KMS-11 (cell line): Measurements from ENCODE around the gene IL18BP.

Experiments
- H2AFZ ChIP-seq: fragments of 200-600 bp; sonication (generic); 2 replicates; pipeline ENCODE4 v1.6.1; 2016; ENCODE audit warnings: antibody characterized with exemption, mixed run types, low read depth
- H3K27ac ChIP-seq: fragments of 200-600 bp; sonication (generic); 2 replicates; pipeline ENCODE4 v1.6.1; 2016; ENCODE audit warnings: mild to moderate bottlenecking, mixed run types
- H3K27me3 ChIP-seq: fragments of 200-600 bp; sonication (generic); 2 replicates; pipeline ENCODE4 v1.6.1; 2017; ENCODE audit warnings: mild to moderate bottlenecking, low read depth, mixed run types, moderate library complexity; ENCODE audit not compliant: insufficient read depth
- H3K36me3 ChIP-seq: fragments of 200-600 bp; sonication (generic); 2 replicates; pipeline ENCODE4 v1.6.1; 2017; ENCODE audit warnings: mild to moderate bottlenecking, mixed run types; ENCODE audit not compliant: insufficient read depth
- H3K4me1 ChIP-seq: fragments of 200-600 bp; sonication (generic); 2 replicates; pipeline ENCODE4 v1.6.1; 2016; ENCODE audit warnings: mild to moderate bottlenecking, low read depth, mixed run types; ENCODE audit not compliant: poor library complexity, severe bottlenecking
- H3K4me2 ChIP-seq: fragments of 200-600 bp; sonication (generic); 2 replicates; pipeline ENCODE4 v1.7.0; 2016; ENCODE audit warnings: mild to moderate bottlenecking, mixed run types
- H3K4me3 ChIP-seq: fragments of 200-600 bp; sonication (generic); IDR thresholded peaks from 2 replicates; pipeline ENCODE4 v1.6.1; 2017; ENCODE audit warnings: low read depth, low read length, mixed read lengths; ENCODE audit not compliant: insufficient read depth
- H3K79me2 ChIP-seq: fragments of 200-600 bp; sonication (generic); 2 replicates; pipeline ENCODE4 v1.6.1; 2016; ENCODE audit warnings: low read depth, mixed run types; ENCODE audit not compliant: insufficient read depth
- H3K9ac ChIP-seq: fragments of 200-600 bp; sonication (generic); 2 replicates; pipeline ENCODE4 v1.6.1; 2016; ENCODE audit warnings: mild to moderate bottlenecking, mixed run types
- H4K20me1 ChIP-seq: fragments of 200-600 bp; sonication (generic); 2 replicates; pipeline ENCODE4 v1.6.1; 2016; ENCODE audit warnings: mild to moderate bottlenecking, mixed run types; ENCODE audit not compliant: insufficient read depth
- CTCF ChIP-seq: fragments of 200-600 bp; sonication (generic); conservative IDR thresholded peaks from 2 replicates; pipeline ENCODE4 v1.6.1; 2017; ENCODE audit warnings: low read depth, mild to moderate bottlenecking, antibody characterized with exemption, low read length, moderate library complexity, mixed read lengths

Gene IL18BP

GRCh38 chr11:71995726-71996291, 2.9 kb upstream of the IL18BP start:
- no peak overlapping the region for H3K9ac ChIP-seq
- no peak overlapping the region for H2AFZ ChIP-seq
- no peak overlapping the region for H3K27ac ChIP-seq
- H3K4me1 ChIP-seq = no peaks in the 10 kb centered on the region
- H3K27me3 ChIP-seq = no peaks in the 10 kb centered on the region
- H3K79me2 ChIP-seq = no peaks in the 10 kb centered on the region
- no peaks in the 10 kb centered on the region for H4K20me1 ChIP-seq
- no peak for TF ChIP-seq CTCF
- no peak overlapping the region for H3K4me3 ChIP-seq
- no peak overlapping the region for H3K4me2 ChIP-seq
- no peaks in the 10 kb centered on the region for H3K36me3 ChIP-seq

- no peak overlapping the region for H2AFZ ChIP-seq
- no peaks in the 10 kb centered on the region for H3K4me1 ChIP-seq
- H4K20me1 ChIP-seq = no peaks in the 10 kb centered on the region
- no peak for TF ChIP-seq CTCF
- no peak overlapping the region for H3K27ac ChIP-seq
- no peaks in the 10 kb centered on the region for H3K79me2 ChIP-seq
- no peaks in the 10 kb centered on the region for H3K27me3 ChIP-seq
- H3K9ac ChIP-seq = no peak overlapping the region
- no peak overlapping the region for H3K4me3 ChIP-seq
- no peaks in the 10 kb centered on the region for H3K36me3 ChIP-seq
- no peak overlapping the region for H3K4me2 ChIP-seq
Measured at GRCh38 chr11:71996517-71996916, 2.2 kb upstream of the IL18BP start.

- Histone ChIP-seq H3K4me3 (no peak overlapping the region), H3K27me3 (no peaks in the 10 kb centered on the region), H3K4me1 (no peaks in the 10 kb centered on the region), H4K20me1 (no peaks in the 10 kb centered on the region), H3K4me2 (no peak overlapping the region), H3K36me3 (no peaks in the 10 kb centered on the region), H3K27ac (no peak overlapping the region), H2AFZ (no peak overlapping the region), H3K9ac (no peak overlapping the region), H3K79me2 (no peaks in the 10 kb centered on the region)
- no peak for TF ChIP-seq CTCF
Measured at GRCh38 chr11:71996946-71997345, 1.8 kb upstream of the IL18BP start.

- no peaks in the 10 kb centered on the region for H3K36me3 ChIP-seq
- TF ChIP-seq CTCF = no peak
- H3K27ac ChIP-seq = no peak overlapping the region
- H3K4me1 ChIP-seq = no peaks in the 10 kb centered on the region
- H3K79me2 ChIP-seq = no peaks in the 10 kb centered on the region
- no peak overlapping the region for H3K4me3 ChIP-seq
- no peak overlapping the region for H2AFZ ChIP-seq
- no peak overlapping the region for H3K4me2 ChIP-seq
- H4K20me1 ChIP-seq = no peaks in the 10 kb centered on the region
- H3K27me3 ChIP-seq = no peaks in the 10 kb centered on the region
- no peak overlapping the region for H3K9ac ChIP-seq
Measured at GRCh38 chr11:71997594-71997993, 1.1 kb upstream of the IL18BP start.
